GM12864 (cell line): Measurements from ENCODE around the gene NDUFAF3.

Experiments used
- DNase-seq: peaks from one replicate; pipeline ENCODE4 v3.0.0-alpha.2; 2011; ENCODE audit warnings: low read depth
- H3K4me3 ChIP-seq: 2 replicates; pipeline ENCODE4 v1.5.1; 2011; ENCODE audit warnings: mild to moderate bottlenecking, low read depth, low read length, control low read depth
- TF ChIP-seq, protein P1 (sequence below): IDR thresholded peaks from 2 replicates; pipeline ENCODE4 v1.5.1; 2011; ENCODE audit warnings: low read depth, mild to moderate bottlenecking, moderate library complexity, low read length, control low read depth, inconsistent platforms; ENCODE audit errors: missing control alignments

The NDUFAF3 gene

GRCh38 chr3:49058011-49058410, 36.1 kb downstream of the NDUFAF3 start:
- TF ChIP-seq, protein P1, sequence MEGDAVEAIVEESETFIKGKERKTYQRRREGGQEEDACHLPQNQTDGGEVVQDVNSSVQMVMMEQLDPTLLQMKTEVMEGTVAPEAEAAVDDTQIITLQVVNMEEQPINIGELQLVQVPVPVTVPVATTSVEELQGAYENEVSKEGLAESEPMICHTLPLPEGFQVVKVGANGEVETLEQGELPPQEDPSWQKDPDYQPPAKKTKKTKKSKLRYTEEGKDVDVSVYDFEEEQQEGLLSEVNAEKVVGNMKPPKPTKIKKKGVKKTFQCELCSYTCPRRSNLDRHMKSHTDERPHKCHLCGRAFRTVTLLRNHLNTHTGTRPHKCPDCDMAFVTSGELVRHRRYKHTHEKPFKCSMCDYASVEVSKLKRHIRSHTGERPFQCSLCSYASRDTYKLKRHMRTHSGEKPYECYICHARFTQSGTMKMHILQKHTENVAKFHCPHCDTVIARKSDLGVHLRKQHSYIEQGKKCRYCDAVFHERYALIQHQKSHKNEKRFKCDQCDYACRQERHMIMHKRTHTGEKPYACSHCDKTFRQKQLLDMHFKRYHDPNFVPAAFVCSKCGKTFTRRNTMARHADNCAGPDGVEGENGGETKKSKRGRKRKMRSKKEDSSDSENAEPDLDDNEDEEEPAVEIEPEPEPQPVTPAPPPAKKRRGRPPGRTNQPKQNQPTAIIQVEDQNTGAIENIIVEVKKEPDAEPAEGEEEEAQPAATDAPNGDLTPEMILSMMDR, result no peak
- DNase-seq, result no peak
- no peak overlapping the region for H3K4me3 ChIP-seq
